ENCODE measurements around the gene LRRC52. TPM values are rescaled to one million over a fixed set of nuclear protein-coding genes. Genes with fewer than 3 reads are reported as not detected.

The LRRC52 gene
- total RNA-seq, 1 experiment from 2014 or later, result not detected

GRCh38 chr1:165527251-165528007, 16.4 kb upstream of the LRRC52 start (continued):
- no peak for TF ChIP-seq ZNF512 (CRISPR knock-in tag; IDR thresholded peaks at IDR 0.05; ENCODE audit: borderline replicate concordance)
- TF ChIP-seq, protein P1, sequence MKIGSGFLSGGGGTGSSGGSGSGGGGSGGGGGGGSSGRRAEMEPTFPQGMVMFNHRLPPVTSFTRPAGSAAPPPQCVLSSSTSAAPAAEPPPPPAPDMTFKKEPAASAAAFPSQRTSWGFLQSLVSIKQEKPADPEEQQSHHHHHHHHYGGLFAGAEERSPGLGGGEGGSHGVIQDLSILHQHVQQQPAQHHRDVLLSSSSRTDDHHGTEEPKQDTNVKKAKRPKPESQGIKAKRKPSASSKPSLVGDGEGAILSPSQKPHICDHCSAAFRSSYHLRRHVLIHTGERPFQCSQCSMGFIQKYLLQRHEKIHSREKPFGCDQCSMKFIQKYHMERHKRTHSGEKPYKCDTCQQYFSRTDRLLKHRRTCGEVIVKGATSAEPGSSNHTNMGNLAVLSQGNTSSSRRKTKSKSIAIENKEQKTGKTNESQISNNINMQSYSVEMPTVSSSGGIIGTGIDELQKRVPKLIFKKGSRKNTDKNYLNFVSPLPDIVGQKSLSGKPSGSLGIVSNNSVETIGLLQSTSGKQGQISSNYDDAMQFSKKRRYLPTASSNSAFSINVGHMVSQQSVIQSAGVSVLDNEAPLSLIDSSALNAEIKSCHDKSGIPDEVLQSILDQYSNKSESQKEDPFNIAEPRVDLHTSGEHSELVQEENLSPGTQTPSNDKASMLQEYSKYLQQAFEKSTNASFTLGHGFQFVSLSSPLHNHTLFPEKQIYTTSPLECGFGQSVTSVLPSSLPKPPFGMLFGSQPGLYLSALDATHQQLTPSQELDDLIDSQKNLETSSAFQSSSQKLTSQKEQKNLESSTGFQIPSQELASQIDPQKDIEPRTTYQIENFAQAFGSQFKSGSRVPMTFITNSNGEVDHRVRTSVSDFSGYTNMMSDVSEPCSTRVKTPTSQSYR (CRISPR knock-in tag; IDR thresholded peaks at IDR 0.05), result no peak

- peaks cover 9% of the 10 kb centered on the region for H3K27me3 Mint-ChIP-seq (ENCODE audit: low read depth)
- DNase-seq (ENCODE audit: low spot score) (no peak), ATAC-seq (no peak)
- no peaks in the 10 kb centered on the region for H3K36me3 Mint-ChIP-seq
- TF ChIP-seq CREB1 (CRISPR knock-in tag; IDR thresholded peaks at IDR 0.05) (no peak), AFF4 (CRISPR knock-in tag; IDR thresholded peaks at IDR 0.05; ENCODE audit: borderline replicate concordance) (no peak), ZNF512 (CRISPR knock-in tag; IDR thresholded peaks at IDR 0.05; ENCODE audit: borderline replicate concordance) (no peak), ZNF416 (CRISPR knock-in tag; IDR thresholded peaks at IDR 0.05) (no peak), ELF4 (CRISPR knock-in tag; IDR thresholded peaks at IDR 0.05; ENCODE audit: low read depth) (no peak), USF2 (CRISPR knock-in tag; IDR thresholded peaks at IDR 0.05) (no peak)
- TF ChIP-seq, protein P2, sequence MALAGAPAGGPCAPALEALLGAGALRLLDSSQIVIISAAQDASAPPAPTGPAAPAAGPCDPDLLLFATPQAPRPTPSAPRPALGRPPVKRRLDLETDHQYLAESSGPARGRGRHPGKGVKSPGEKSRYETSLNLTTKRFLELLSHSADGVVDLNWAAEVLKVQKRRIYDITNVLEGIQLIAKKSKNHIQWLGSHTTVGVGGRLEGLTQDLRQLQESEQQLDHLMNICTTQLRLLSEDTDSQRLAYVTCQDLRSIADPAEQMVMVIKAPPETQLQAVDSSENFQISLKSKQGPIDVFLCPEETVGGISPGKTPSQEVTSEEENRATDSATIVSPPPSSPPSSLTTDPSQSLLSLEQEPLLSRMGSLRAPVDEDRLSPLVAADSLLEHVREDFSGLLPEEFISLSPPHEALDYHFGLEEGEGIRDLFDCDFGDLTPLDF (CRISPR knock-in tag; IDR thresholded peaks at IDR 0.05), result no peak
- TF ChIP-seq, protein P3, sequence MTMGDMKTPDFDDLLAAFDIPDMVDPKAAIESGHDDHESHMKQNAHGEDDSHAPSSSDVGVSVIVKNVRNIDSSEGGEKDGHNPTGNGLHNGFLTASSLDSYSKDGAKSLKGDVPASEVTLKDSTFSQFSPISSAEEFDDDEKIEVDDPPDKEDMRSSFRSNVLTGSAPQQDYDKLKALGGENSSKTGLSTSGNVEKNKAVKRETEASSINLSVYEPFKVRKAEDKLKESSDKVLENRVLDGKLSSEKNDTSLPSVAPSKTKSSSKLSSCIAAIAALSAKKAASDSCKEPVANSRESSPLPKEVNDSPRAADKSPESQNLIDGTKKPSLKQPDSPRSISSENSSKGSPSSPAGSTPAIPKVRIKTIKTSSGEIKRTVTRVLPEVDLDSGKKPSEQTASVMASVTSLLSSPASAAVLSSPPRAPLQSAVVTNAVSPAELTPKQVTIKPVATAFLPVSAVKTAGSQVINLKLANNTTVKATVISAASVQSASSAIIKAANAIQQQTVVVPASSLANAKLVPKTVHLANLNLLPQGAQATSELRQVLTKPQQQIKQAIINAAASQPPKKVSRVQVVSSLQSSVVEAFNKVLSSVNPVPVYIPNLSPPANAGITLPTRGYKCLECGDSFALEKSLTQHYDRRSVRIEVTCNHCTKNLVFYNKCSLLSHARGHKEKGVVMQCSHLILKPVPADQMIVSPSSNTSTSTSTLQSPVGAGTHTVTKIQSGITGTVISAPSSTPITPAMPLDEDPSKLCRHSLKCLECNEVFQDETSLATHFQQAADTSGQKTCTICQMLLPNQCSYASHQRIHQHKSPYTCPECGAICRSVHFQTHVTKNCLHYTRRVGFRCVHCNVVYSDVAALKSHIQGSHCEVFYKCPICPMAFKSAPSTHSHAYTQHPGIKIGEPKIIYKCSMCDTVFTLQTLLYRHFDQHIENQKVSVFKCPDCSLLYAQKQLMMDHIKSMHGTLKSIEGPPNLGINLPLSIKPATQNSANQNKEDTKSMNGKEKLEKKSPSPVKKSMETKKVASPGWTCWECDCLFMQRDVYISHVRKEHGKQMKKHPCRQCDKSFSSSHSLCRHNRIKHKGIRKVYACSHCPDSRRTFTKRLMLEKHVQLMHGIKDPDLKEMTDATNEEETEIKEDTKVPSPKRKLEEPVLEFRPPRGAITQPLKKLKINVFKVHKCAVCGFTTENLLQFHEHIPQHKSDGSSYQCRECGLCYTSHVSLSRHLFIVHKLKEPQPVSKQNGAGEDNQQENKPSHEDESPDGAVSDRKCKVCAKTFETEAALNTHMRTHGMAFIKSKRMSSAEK (CRISPR knock-in tag; IDR thresholded peaks at IDR 0.05; ENCODE audit: borderline replicate concordance), result no peak
- peaks cover 15% of the 10 kb centered on the region for H3K4me1 Mint-ChIP-seq
- no peaks in the 10 kb centered on the region for H3K9me3 Mint-ChIP-seq
- H3K4me3 Mint-ChIP-seq, result no peak overlapping the region
- CTCF ChIA-PET, result no interaction called here
- POLR2A ChIA-PET, result no interaction called here
- no peak overlapping the region for H3K27ac Mint-ChIP-seq
These were observed 12.8 kb upstream of the LRRC52 start for GRCh38 chr1:165531021-165531420.
